ENCODE data around the gene EXTL2.
A peak's percentile ranks its signal among the peaks of the same experiment; 100 is the strongest.
"Not testable (repeated sequence)": the region's sequence is repeated elsewhere in the genome, so short reads cannot be mapped to it uniquely, and the experiment has no call there.

EXTL2 gene

DNA sequence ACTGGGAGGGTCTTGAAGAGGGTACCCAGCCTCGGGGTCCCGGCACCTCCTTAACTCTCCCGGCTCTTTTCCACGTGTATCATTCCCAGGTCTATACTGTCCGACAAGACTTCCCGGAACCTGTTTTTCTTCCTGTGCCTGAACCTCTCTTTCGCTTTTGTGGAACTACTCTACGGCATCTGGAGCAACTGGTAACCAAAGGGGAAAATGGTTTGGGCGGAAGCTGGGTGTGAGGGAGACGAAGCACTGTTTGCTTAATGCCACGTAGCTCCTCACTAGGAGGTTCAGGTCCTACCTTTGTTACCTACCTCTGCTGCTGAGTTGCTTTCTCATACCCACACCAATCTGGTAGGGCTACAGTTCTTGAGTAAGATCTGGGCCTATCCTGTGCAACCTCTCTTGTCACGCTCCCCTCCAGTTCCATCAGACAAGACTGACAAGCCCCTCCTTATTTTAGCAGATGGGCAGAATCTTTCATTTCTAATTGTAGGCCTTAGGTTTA, 1.9 kb upstream of the EXTL2 start:
- no peak for DNase-seq

DNA sequence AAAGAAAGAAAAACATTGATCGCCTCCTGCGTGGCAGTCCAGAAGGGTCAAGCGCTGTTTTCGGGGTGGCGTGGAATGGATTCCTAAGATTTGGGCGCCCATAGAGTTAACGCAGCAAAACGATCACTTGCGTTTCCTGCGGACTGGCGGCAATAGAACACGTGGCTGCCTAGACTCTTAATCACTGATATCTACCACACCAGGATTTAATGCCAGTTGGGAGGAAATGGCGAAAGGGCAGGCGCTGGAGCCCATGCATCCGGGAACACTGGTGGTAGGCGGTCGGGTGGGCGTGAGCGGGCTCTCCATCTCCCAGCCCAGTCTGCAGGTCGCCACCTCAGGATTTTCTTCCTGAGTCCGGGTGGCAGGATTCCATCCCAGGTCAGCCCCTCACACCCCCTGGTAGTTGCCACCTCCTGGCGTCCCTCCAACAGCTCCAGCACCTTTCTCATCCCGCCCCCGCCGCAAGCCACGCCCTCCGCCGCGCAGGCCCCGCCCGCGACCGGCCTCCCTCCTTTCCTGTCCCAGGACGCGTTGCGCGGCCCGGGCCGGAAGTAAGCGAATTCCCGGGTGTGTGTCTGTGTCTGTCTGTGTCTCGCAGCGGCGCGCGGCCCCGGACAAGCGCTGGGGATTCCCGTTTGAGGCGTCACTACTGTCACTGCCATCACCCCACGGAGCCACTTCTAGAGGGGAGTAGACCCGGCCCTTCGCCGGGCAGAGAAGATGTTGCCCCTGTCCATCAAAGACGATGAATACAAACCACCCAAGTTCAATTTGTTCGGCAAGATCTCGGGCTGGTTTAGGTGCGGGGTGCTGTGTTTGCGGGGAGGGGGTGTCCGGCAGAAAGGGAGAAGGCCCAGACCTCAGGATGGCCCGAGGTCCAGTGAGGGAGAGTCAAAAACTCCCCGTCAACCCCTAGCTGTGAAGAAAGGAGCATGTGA, 1.2 kb upstream of the EXTL2 start, which contains the start of gene SLC30A7:
SLC30A7 (plus strand) TSS at position 551 of the 941 bp plus-strand sequence; CDS start at position 724, 173 bp downstream.
- DNase-seq = peak; percentile 93

DNA sequence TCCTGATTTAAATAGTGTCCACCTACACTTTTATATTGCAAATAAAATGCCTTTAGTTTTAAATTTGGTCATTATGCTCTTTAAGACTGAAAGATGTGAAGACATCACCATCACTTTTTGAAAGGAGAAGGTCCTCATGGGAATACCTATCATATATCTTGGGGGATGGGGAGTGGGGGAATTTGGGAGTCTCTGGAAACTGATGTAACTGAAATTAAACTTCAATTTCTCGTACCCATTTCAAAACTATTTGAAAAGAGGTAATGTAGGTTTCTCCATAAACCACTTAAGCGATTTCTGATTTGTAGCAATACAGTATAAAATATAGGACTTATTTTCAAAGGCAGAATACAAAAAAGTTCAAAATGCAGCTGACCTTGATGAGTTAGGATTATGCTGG, 924 bp downstream of the EXTL2 start:
- no peak for DNase-seq

DNA sequence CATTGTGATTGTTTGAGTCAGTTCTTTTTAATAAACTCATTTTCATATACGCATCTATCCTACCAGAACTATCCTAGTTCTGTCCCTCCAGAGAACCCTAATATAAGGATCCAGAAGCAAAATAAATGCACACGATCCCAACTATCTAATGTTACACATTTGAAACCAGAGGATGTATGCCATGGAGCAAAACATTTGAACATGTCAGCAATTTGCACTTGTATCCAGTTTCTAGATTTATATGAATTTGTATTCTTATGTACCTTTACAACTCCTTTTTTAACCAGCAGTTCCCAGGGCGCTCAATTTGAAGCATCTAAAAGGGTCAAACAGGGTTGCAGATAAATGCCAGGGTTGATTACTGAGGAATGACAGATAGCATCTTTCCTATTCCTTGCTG, 2.1 kb downstream of the EXTL2 start:
- DNase-seq = no peak

DNA sequence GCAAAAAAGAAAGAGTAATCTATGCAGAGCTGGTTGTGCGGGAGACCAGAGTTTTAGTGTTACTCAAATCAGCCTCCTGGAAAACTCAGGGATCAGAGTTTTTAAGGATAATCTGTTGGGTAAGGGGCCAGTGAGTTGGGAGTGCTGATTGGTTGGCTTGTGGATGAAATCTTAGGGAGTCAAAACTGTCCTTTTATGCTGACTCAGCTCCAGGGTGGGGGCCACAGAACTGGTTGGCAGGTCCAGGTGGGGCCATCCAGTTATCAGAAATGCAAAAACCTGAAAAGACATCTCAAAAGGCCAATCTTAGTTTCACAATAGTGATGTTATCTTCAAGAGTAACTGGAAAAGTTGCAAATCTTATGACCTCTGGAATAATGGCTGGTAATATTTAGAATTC, 3.3 kb downstream of the EXTL2 start:
- no peak for DNase-seq

DNA sequence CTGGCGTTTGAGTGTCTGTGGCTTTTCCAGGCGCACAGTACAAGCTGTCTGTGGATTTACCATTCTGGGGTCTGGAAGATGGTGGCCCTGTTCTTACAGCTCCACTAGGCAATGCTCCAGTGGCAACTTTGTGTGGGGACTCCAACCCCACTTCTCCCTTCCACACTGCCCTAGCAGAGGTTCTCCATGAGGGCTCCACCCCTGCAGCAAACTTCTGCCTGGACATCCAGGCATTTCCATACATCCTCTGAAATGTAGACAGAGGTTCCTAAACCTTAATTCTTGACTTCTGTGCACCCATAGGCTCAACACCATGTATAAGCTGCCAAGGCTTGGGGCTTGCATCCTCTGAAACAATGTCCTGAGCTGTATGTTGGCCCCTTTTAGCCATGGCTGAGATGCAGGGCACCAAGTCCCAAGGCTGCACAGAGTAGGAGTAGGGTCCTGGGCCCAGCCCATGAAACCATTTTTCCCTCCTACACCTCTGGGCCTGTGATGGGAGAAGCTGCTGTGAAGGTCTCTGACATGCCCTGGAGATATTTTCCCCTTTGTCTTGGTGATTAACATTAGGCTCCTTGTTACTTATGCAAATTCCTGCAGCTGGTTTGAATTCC, 4.7 kb downstream of the EXTL2 start:
- not testable (repeated sequence) for DNase-seq

DNA sequence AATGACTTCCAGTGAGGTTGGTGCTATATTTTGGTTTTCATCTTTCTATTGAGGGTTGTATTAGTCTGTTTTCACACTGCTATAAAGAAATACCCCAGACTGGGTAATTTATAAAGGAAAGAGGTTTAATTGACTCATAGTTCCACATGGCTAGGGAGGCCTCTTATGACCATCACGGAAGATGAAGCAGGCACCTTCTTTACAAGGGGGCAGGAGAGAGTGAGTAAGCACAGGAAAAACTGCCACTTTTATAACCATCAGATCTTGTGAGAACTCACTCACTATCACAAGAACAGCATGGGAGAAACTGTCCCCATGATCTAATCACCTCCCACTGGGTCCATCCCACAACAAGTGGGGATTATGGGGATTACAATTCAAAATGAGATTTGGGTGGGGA, 5.6 kb downstream of the EXTL2 start:
- not testable (repeated sequence) for DNase-seq

DNA sequence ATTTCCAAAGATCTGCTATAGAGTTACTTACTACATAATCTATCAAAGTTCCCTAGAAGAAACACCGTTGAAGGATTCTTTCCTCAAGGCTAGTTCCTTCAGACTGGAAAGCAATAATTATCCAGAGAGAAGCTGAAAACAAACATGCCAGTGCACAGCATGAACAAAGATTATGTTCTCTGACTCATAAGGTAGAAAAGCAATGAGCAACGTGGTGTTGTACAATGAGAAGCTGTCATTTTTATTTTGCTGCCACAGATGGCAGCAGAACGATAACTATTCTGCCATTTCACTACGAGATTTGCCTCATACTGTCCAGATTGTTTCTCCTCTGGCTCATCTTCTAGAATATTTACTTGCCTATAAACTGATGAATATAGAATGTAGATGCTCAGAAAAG, 10.7 kb downstream of the EXTL2 start:
- DNase-seq = no peak

DNA sequence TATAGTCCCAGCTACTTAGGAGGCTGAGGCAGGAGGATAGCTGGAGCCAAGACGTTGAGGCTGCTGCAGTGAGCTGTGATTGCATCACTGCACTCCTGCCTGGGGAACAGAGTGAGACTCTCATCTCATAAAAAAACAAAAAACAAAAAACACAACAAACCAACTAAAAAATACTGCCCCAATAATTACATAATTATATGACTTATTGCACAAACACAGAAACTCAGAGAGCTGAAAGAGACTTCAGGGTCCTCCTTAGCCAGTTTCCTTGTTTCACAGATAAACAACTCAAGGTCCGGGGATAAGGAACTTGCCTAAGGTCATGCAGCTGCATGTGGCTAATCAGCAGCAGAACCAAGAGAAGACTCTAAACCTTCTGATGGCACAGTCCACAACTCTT, 11.9 kb downstream of the EXTL2 start:
- no peak for DNase-seq

DNA sequence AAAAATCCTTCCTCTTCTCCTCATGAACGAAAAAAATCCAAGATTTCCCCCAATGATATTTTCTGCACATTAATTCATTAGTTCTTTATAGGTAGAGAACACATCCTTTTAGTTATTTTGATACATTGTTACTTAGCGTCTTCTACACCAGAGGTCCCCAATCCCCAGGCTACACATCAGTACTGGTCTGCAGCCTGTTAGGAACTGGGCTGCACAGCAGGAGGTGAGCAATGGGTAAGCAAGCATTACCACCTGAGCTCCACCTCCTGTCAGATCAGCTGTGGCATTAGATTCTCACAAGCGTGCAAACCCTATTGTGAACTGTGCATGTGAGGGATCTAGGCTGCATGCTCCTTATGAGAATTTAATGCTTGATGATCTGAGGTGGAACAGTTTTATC, 13.0 kb downstream of the EXTL2 start:
- DNase-seq = no peak

DNA sequence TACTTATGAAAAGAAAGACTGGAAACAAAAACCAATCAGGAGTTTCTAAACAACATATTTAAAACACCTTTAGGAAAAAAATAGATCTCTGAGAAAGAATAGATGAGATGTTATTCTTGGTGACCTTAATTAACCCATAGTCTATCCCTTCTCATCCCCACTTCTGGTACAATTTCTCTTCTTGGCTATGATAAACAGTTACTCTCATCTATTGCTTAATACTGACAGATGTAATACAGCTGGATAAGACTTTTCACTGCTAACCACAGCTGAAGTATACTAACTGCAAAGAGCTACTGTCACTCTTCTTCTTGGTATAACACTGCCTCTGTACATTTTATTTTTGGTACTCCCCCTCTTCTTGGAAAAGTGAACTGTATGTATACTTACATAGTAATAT, 15.2 kb downstream of the EXTL2 start:
- no peak for DNase-seq

DNA sequence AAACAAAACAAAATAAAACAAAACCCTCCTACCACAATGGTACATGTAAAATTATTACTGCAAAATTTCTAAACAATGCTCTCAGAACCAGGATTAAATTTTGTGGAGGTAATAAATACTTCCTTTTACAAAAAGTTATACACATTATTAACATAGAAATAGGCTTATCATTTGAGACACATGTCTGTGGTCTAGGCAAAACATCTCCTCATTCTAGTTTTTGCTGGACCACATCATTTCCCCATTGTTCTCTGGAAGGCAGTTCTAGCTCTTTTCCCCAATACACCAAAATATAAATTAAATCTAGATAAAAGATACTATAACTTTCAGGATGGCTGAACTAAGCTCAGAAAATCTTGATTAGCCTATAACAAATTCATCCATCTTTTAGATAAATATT, 18.4 kb downstream of the EXTL2 start:
- DNase-seq = no peak

DNA sequence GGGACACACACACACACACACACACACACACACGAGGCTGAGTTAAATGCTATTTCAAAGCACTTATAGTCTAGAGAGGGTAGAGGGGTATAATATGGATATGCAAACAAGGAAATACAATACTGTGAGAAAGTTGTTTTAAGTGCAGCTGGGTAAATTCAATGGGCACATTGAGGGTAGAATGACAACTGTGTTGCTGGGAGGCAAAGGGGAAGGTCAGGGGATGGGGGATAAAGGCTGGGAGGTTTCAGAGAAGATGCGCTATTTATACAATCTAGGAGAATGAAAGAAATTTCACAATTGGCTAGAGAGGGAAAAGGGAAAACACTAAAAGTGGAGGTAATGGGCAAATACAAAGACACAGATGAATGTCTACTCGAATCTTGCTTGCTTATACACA, 19.4 kb downstream of the EXTL2 start:
- DNase-seq = no peak

DNA sequence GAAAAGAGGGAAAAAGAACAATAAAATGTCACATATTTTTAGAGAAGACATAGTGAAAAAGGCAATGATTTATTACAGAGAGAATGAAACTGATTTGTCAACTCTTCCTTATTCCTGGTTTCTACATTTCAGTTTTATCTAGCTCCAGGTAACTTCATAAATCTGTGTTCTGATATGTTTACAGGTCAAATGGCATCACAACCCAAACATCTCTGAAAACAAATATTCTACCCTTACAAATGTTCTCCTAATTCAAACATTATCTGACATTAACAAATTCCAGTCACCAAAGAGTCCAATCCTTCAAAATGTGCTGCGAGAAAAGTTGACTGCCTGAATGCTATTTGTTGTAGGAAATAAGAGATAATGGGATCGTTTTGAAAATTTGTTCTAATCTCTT, 20.2 kb downstream of the EXTL2 start:
- no peak for DNase-seq

DNA sequence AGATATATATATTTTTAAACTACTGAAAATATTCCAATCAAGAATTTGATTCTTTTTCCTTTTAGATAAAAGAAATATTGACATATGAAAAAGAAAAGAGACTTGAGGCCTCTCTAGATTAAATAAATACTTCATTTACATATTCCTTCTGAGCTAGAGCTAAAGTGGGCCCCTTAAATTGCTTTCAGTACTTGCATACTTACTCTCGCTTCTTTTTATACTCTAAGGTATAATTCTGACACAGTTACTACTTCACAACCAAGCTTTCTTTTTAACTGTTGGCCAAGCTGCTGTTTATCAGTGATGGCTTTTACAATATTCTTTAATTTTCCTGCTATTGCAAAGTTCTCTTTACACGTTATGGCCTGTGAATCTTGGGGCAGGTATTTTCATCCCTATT, 24.6 kb downstream of the EXTL2 start:
- no peak for DNase-seq

DNA sequence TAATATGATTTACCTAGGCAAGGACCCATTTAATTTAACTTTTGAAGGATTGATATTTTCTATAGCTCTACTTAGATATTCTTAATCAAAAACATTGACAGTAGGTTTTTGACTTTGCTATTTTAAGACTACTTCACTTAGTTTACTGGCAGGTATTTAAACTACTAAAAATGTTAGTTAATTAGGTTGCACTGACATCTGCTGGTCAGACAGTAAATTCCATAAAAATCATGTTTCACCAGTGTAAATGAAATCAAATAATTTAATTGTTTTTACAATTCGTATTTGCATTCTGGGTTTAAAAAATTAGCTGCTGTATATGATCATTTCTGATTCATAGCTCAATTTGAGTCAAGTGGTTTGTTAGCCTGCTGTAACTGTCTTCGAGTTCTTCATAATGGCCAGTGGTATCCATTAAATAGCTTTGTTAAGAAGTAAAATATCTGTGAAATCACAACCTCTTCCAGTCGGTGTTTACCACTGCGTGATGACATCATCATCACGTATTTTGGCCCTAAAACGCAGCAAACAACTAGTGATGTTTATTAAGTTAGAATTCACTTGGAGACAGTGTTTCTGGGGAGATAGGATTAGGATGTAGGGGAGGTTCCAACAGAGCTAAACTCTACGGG, 26.2 kb downstream of the EXTL2 start:
- no peak for DNase-seq

DNA sequence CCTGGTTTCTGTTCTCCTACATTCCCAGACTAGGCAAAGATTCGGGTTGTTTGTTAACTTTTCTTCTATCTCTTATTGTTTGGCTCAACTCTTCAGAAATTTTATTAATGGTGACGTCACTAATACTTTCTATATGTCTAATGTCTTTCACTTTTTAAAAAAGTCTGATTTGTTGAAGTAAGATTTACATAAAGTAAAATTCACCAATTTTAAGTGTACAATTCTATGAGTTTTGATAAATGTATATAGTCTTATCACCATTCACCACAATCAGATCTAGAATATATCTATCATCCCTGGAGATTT, 27.8 kb downstream of the EXTL2 start:
- no peak for DNase-seq

DNA sequence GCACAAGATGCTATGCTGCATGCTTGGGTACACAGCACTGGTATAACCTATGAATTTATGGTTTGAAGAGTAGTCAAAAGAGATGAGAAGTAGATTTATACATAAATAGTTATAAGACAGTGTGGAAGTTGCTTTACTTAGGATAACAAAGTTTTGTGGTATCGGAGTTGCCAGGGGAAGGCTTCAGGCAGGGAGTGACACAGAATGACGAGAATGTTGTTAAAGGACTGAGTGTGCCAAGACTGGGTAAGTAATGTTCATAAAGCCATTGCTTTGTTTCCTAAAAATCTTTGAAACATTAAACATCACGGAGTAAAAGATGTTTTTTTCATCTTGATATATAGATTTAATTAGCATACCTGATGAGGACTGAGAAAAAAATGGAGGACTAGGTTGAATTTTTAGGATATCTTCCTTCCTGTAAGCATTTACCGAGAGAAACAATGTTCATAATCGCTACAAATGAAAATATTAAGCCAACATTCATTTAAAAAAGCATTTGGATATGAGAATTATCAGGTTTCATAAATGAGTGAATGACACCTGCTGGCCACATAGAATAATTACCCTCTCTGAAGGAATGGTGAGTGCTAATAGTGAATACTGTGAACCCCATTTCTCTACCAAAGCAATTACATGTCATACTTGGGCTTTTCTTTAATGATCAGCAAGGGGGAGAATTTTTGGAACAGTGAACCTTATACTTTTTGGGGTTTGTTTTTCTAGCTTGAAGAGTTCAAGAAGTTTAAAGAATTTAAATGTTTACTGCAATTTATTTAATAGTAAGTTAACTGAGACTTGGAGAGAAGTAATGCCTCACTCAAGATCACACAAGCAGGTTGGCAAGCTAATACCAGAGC, 28.4 kb downstream of the EXTL2 start:
- no peak for DNase-seq

DNA sequence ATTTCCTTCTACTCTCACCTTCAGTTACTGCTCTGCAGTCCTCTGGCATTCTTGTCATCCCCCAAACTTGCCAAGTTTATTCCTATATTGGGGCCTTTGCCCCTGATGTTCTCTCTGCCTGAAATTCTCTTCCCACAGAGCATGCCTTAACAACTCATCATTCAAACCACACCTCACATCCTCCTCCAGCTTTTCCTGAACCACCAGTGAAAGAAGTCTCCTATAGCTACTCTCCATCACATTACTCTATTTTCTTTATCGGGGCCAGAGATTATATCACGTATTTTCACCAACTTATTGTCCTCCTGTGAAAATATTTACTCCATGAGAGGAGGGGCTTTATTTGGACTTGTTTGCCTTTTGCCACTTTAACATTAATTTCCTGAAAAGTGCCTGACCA, 32.1 kb downstream of the EXTL2 start:
- DNase-seq = no peak

DNA sequence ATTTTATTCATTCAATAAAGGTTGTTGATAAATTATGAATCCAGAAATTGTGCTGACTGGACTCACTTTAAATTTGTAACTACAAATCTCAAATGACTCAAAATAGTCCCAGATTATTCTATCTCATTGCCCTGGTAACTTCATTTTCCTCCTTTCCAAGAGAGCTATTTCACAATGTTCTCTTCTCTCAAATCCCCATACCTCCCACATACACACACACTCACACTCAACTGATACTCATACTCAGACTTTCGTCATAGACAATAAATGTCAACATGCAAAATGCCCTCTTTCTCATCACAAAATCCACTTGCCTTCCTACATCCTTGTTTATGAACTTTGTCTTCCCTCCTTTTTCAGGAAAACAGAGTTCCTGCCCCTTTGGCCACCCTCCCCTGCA, 33.3 kb downstream of the EXTL2 start:
- DNase-seq = no peak

DNA sequence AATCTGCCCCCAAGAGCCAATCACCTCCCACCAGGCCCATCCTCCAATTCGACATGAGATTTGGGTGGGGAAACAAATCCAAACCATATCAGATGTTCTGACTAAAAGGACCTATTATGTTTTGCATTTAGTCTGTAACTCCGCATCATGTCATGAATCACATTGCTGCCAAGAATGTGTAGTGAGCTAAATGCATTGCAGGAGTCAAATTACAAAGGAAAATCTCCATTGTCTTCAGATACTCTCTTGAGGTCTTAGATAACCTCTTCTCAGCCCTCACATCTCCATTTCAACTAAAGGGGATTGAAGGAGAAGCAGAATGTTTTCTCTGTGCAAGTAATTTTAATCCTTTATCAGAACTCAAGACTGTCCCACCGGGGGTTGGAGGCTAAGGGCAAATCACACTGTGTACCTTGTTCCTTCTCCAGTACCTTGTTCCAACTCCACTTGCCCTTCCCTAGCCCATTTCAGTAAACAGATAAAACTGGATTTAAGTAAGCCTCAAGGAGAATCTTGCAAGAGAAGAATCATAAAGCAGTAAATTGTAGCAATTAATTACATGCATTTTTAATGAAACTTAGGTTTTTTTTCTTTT, 34.1 kb downstream of the EXTL2 start:
- DNase-seq = no peak

DNA sequence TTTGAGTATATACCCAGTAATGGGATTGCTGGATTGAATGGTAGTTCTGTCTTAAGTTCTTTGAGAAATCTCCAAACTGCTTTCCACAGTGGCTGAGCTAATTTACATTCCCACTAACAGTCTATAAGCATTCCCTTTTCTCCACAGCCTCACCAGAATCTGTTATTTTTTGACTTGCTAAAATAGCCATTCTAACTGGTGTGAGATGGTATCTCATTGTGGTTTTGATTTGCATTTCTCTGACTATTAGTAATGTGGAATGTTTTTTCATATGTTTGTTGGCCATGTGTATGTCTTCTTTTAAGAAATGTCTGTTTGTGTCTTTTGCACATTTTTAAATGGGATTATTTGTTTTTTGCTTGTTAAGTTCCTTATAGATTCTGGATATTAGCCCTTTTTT, 39.5 kb downstream of the EXTL2 start:
- DNase-seq = not testable (repeated sequence)

DNA sequence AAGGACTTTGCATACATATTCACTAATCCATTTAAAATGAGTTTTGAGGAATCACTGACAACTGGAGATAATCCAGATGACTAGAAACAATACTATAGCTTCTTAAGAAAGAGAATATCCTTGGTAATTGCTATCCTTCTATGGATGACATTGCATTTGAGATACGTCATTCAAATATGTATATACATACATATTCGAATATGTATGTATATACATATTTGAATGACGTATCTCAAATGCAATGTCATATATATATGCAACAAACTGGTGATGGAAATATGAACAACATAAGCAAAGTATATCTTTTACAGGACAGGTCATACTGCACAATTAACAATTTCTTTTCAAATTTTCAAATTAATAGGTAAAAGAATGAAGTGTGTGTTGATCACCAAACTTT, 41.7 kb downstream of the EXTL2 start:
- no peak for DNase-seq
